ENCODE data around the gene COG3.

Gene COG3

DNA sequence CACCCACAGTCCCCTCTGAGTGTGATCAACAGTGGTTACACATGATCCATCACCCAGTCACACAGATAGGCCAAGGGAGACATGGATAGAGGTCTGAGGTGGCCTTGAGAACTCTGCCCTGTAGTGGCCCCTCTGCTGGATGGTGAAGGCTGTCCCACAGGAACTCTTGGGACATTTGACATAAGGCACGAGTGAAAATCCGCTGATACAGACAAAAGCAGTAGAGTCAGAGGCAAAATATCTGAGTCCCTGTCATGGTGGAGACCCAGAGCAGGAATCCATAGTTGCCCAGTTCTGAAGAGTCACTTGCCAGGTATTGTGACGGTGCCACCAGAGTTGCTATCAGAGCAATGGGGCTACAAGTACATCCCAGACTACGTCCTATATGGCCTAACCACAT, 27.8 kb upstream of the COG3 start:
- Mint-ChIP-seq H3K27me3 (ENCODE audit: low read depth) (peaks cover 9% of the 10 kb centered on the region), H3K9me3 (no peaks in the 10 kb centered on the region), H3K36me3 (ENCODE audit: low read depth) (no peaks in the 10 kb centered on the region), H3K4me1 (peaks cover 23% of the 10 kb centered on the region), H3K4me3 (no peak overlapping the region), H3K27ac (no peak overlapping the region)
- TF ChIP-seq, protein P1, sequence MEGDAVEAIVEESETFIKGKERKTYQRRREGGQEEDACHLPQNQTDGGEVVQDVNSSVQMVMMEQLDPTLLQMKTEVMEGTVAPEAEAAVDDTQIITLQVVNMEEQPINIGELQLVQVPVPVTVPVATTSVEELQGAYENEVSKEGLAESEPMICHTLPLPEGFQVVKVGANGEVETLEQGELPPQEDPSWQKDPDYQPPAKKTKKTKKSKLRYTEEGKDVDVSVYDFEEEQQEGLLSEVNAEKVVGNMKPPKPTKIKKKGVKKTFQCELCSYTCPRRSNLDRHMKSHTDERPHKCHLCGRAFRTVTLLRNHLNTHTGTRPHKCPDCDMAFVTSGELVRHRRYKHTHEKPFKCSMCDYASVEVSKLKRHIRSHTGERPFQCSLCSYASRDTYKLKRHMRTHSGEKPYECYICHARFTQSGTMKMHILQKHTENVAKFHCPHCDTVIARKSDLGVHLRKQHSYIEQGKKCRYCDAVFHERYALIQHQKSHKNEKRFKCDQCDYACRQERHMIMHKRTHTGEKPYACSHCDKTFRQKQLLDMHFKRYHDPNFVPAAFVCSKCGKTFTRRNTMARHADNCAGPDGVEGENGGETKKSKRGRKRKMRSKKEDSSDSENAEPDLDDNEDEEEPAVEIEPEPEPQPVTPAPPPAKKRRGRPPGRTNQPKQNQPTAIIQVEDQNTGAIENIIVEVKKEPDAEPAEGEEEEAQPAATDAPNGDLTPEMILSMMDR (IDR thresholded peaks at IDR 0.05; ENCODE audit: unreplicated experiment in 3 of 3): no peak

DNA sequence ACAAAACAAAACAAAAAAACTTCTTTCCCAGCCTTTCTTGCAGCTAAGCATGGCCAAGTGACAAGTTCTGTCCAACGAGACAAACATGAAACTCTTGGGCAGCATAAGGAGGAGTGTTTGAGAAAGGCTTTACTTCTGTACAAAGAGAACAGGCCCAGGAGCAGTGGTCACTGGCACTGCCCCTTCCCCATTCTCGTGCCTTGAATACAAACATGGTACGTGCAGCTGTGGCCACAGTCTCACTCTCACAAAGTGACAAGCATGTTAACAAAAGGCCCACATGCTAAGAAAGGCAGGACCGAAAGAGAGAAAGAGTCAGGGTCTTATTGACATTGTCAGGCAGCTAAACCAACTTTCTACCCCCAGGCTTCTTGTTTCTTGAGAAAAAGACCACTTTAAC, 26.8 kb upstream of the COG3 start:
- Mint-ChIP-seq H3K36me3 (ENCODE audit: low read depth) (no peaks in the 10 kb centered on the region), H3K4me1 (peaks cover 24% of the 10 kb centered on the region), H3K4me3 (no peak overlapping the region), H3K27ac (no peak overlapping the region), H3K27me3 (ENCODE audit: low read depth) (peaks cover 9% of the 10 kb centered on the region), H3K9me3 (no peaks in the 10 kb centered on the region)
- TF ChIP-seq, protein P1 (IDR thresholded peaks at IDR 0.05; ENCODE audit: unreplicated experiment in 3 of 3): no peak

DNA sequence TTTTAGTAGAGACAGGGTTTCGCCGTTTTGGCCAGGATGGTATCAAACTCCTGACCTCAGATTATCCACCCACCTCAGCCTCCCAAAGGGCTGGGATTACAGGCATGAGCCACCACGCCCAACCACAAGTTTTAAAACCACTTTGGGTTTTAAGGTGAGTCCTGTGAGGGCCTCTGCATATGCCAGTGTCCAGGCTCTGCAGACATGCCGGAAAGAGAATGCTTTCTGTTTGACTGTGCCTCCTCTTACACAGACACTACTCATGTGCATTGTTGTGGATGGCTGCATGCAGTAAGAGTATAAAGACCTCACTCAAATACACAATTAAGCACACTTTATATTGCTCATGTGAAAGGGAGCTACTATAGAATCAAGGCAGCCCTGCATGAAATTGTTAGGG, 25.7 kb upstream of the COG3 start:
- Mint-ChIP-seq H3K27me3 (ENCODE audit: low read depth) (peaks cover 9% of the 10 kb centered on the region), H3K4me3 (no peak overlapping the region), H3K9me3 (no peaks in the 10 kb centered on the region), H3K4me1 (peaks cover 18% of the 10 kb centered on the region), H3K36me3 (ENCODE audit: low read depth) (no peaks in the 10 kb centered on the region), H3K27ac (no peak overlapping the region)
- TF ChIP-seq, protein P1 (IDR thresholded peaks at IDR 0.05; ENCODE audit: unreplicated experiment in 3 of 3): no peak

DNA sequence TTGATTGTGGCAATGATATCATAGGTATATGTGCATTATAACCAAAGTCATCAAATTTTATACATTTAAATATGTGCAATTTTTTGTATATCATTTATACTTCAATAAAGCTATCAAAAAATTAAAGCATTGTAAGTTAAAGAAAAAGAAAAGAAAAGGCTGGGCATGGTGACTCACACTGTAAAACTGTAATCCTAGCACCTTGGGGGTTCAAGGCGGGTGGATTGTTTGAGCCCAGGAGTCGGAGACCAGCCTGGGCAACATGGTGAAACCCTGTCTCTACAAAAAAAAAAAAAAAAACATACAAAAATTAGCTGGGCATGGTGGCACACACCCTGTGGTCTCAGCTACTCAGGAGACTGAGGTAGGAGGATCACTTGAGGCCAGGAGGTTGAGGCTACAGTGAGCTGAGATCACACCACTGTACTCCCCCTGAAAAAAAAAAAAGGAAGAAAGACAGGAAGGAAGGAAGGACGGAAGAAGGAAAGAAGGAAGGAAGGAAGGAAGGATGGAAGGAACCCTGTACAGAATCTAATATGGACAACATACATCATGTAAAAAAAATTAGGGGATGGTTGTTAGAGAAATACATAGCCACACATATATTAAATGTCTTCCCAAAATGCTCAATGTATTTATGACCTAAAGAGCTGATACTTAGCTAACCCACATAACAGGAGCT, 24.8 kb upstream of the COG3 start:
- H3K4me3 Mint-ChIP-seq: no peak overlapping the region
- H3K27ac Mint-ChIP-seq: peak overlapping the region in 1 of 3 experiments; percentile 50
- H3K36me3 Mint-ChIP-seq (ENCODE audit: low read depth): no peaks in the 10 kb centered on the region
- peaks cover 18% of the 10 kb centered on the region for H3K4me1 Mint-ChIP-seq
- no peaks in the 10 kb centered on the region for H3K9me3 Mint-ChIP-seq
- TF ChIP-seq, protein P1 (IDR thresholded peaks at IDR 0.05; ENCODE audit: unreplicated experiment in 3 of 3): no peak
- H3K27me3 Mint-ChIP-seq (ENCODE audit: low read depth): peaks cover 9% of the 10 kb centered on the region

DNA sequence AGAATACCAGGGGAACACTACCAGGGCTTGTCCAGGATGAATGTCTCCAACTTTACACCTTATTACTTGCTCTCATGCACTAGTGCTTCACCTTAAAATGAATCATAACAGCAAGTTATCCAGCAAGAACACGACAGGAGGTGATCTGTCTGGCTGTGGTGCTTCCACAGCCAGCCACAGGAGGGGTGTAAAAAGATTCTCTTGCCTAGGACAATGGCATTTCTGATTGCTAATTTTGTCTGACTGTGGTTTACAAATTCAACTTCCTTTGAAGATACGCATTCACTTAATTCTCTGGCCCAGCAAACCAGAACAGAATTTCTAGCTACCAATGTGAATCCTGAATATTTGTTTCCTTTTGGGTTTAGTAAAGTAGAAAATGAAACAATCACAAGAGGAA, 23.1 kb upstream of the COG3 start:
- TF ChIP-seq, protein P1 (IDR thresholded peaks at IDR 0.05; ENCODE audit: unreplicated experiment in 3 of 3): peak in 1 of 3 experiments; percentile 15
- Mint-ChIP-seq H3K36me3 (ENCODE audit: low read depth) (no peaks in the 10 kb centered on the region), H3K27me3 (ENCODE audit: low read depth) (peaks cover 8% of the 10 kb centered on the region), H3K4me1 (peaks cover 18% of the 10 kb centered on the region), H3K27ac (no peak overlapping the region), H3K4me3 (no peak overlapping the region), H3K9me3 (no peaks in the 10 kb centered on the region)

DNA sequence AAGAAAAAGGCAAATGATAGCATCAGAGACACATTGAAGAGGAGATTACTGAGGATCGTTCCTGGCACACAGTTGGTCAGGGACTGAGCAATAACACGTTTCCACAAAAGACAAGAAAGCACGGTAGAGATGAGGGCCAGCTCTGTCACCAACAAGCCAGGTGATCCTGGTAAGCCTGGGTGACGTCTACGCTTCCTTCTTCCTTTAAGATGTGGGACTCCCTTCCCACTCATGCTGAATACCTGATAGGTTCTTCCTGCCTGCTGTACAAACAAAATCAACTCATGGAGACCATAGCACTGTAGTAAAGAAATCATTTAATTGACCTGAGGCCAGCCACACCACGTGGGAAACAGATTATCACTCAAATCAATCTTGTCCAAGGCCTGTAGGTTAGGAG, 19.7 kb upstream of the COG3 start:
- H3K27ac Mint-ChIP-seq: no peak overlapping the region
- H3K27me3 Mint-ChIP-seq (ENCODE audit: low read depth): peaks cover 5% of the 10 kb centered on the region
- H3K4me3 Mint-ChIP-seq: no peak overlapping the region
- H3K36me3 Mint-ChIP-seq (ENCODE audit: low read depth): no peaks in the 10 kb centered on the region
- TF ChIP-seq, protein P1 (IDR thresholded peaks at IDR 0.05; ENCODE audit: unreplicated experiment in 3 of 3): no peak
- H3K4me1 Mint-ChIP-seq: peaks cover 15% of the 10 kb centered on the region
- H3K9me3 Mint-ChIP-seq: no peaks in the 10 kb centered on the region
